ENCODE results near the gene MIOX.

GRCh38 chr22:50488006-50488677, 1.5 kb downstream of the MIOX start:
- TF ChIP-seq POLR2A (IDR thresholded peaks at IDR 0.05) (no peak), POLR2AphosphoS5 (IDR thresholded peaks at IDR 0.05) (no peak), CTCF (IDR thresholded peaks at IDR 0.05) (no peak)
